ENCODE results near the gene SELP. TPM values are rescaled to one million over a fixed set of nuclear protein-coding genes. Genes with fewer than 3 reads are reported as not detected.

SELP gene
- total and polyA plus RNA-seq, 2 of the 13 experiments (the other 11 are each of a cell fraction or from before 2014, with no cell fraction given), result 0.11 TPM; not detected in 1

- TF ChIP-seq SNAPC4 (CRISPR knock-in tag; IDR thresholded peaks at IDR 0.05) (no peak; the same call in 1 of the 2 replicates), ZFP41 (CRISPR knock-in tag; IDR thresholded peaks at IDR 0.05; ENCODE audit: borderline replicate concordance) (no peak), ELF1 (CRISPR knock-in tag; IDR thresholded peaks at IDR 0.05) (peak; percentile 67; the same call in 1 of the 2 replicates), ZBTB42 (CRISPR knock-in tag; IDR thresholded peaks at IDR 0.05) (no peak), KLF12 (CRISPR knock-in tag; IDR thresholded peaks at IDR 0.05; ENCODE audit: borderline replicate concordance) (peak; percentile 47; the same call in 1 of the 2 replicates), FLYWCH1 (CRISPR knock-in tag; IDR thresholded peaks at IDR 0.05) (no peak), RFX1 (IDR thresholded peaks at IDR 0.05) (no peak), CAMTA2 (CRISPR knock-in tag; IDR thresholded peaks at IDR 0.05; ENCODE audit: borderline replicate concordance) (no peak), ZBTB7B (CRISPR knock-in tag; IDR thresholded peaks at IDR 0.05) (no peak; the same call in 1 of the 2 replicates), ZUFSP (CRISPR knock-in tag; IDR thresholded peaks at IDR 0.05; ENCODE audit: borderline replicate concordance) (no peak), REXO4 (CRISPR knock-in tag; IDR thresholded peaks at IDR 0.05; ENCODE audit: borderline replicate concordance) (no peak)
- TF ChIP-seq, protein P1, sequence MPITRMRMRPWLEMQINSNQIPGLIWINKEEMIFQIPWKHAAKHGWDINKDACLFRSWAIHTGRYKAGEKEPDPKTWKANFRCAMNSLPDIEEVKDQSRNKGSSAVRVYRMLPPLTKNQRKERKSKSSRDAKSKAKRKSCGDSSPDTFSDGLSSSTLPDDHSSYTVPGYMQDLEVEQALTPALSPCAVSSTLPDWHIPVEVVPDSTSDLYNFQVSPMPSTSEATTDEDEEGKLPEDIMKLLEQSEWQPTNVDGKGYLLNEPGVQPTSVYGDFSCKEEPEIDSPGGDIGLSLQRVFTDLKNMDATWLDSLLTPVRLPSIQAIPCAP (CRISPR knock-in tag; IDR thresholded peaks at IDR 0.05; ENCODE audit: low read depth), result no peak
- TF ChIP-seq, protein P2, sequence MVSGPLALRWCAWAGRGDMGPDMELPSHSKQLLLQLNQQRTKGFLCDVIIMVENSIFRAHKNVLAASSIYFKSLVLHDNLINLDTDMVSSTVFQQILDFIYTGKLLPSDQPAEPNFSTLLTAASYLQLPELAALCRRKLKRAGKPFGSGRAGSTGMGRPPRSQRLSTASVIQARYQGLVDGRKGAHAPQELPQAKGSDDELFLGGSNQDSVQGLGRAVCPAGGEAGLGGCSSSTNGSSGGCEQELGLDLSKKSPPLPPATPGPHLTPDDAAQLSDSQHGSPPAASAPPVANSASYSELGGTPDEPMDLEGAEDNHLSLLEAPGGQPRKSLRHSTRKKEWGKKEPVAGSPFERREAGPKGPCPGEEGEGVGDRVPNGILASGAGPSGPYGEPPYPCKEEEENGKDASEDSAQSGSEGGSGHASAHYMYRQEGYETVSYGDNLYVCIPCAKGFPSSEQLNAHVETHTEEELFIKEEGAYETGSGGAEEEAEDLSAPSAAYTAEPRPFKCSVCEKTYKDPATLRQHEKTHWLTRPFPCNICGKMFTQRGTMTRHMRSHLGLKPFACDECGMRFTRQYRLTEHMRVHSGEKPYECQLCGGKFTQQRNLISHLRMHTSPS (CRISPR knock-in tag; IDR thresholded peaks at IDR 0.05; ENCODE audit: low read depth), result peak; percentile 83
These were observed 43.3 kb downstream of the SELP start, which contains the start of gene F5 (continued) for GRCh38 chr1:169586395-169587255.

Data from HepG2 (cell line).